Endothelial cell of umbilical vein (primary cell): ENCODE measurements around the gene PCYOX1L. TPM values are rescaled to one million over a fixed set of nuclear protein-coding genes. Genes with fewer than 3 reads are reported as not detected.

Experiments
- BruUV-seq: library from RNA; stranded (reverse); fragments of 400-500 nt; replicated peaks from 2 replicates; lab custom pipeline; 2021; lab: Mats Ljungman, UMichigan
- CTCF ChIA-PET: fragments of 300-600, 350-600 bp; sonication (Branson Sonifier 250); formaldehyde crosslinking; loops from one replicate; lab custom pipeline; 2021; ENCODE audit warnings: antibody characterized with exemption, inconsistent platforms; lab: Charles Lee
- POLR2A ChIA-PET: fragments of 300-600, 350-600 bp; sonication (Branson Sonifier 250); formaldehyde crosslinking; loops from one replicate; lab custom pipeline; 2021; ENCODE audit warnings: antibody characterized with exemption, inconsistent platforms; lab: Charles Lee
- DNase-seq: peaks from one replicate; pipeline ENCODE4 v3.0.0-alpha.2; 2011; ENCODE audit warnings: low read depth, low spot score
- FAIRE-seq: peaks from 2 replicates; lab custom pipeline; 2011; peaks lifted over from hg19 to GRCh38; lab: Jason Lieb, UNC
- H2AFZ ChIP-seq: 2 replicates; pipeline ENCODE4 v1.6.0; 2012; ENCODE audit warnings: low read depth, low read length, control low read depth, inconsistent platforms
- H3K27ac ChIP-seq: 2 replicates; pipeline ENCODE4 v1.5.1; 2011; ENCODE audit warnings: low read depth, mild to moderate bottlenecking, control low read depth, low read length, moderate library complexity; ENCODE audit not compliant: insufficient read depth
- H3K27me3 ChIP-seq, 2 experiments: 2 replicates each; pipeline versions ENCODE4 v1.6.0 to v1.6.1; 2011; ENCODE audit warnings: low read length in 2 of 2, mixed read lengths in 1 of 2; ENCODE audit not compliant: control insufficient read depth in 2 of 2, insufficient read depth in 2 of 2
- H3K36me3 ChIP-seq, 2 experiments: 2 replicates in 1 of 2; 3 replicates in 1 of 2; pipeline ENCODE4 v1.5.1; 2011; ENCODE audit warnings: low read length in 2 of 2, mild to moderate bottlenecking in 1 of 2, moderate library complexity in 1 of 2; ENCODE audit not compliant: control insufficient read depth in 2 of 2, insufficient read depth in 2 of 2; ENCODE audit errors: extremely low read depth in 1 of 2
- H3K4me1 ChIP-seq: 3 replicates; pipeline ENCODE4 v1.5.1; 2011; ENCODE audit warnings: mild to moderate bottlenecking, low read length; ENCODE audit not compliant: control insufficient read depth, insufficient read depth; ENCODE audit errors: extremely low read depth
- H3K4me2 ChIP-seq: 2 replicates; pipeline ENCODE4 v1.6.1; 2011; ENCODE audit warnings: low read length, control low read depth, mixed read lengths; ENCODE audit not compliant: insufficient read depth
- H3K4me3 ChIP-seq, 3 experiments: fragments of 200-600 bp in 1 of 3; sonication (generic), shearing (Covaris generic) in 1 of 3; replicated peaks in 1 of 3; 2 replicates each; pipeline ENCODE4 v1.5.1; 2011 to 2016; ENCODE audit warnings: control low read depth in 3 of 3, low read length in 3 of 3, mild to moderate bottlenecking in 2 of 3, inconsistent platforms in 1 of 3, low read depth in 1 of 3, moderate library complexity in 1 of 3; ENCODE audit not compliant: insufficient read depth in 1 of 3
- H3K79me2 ChIP-seq: 2 replicates; pipeline ENCODE4 v1.6.0; 2012; ENCODE audit warnings: low read length, inconsistent platforms; ENCODE audit not compliant: control insufficient read depth, insufficient read depth
- H3K9ac ChIP-seq: replicated peaks from 2 replicates; pipeline ENCODE3; 2011; ENCODE audit warnings: low read length, control low read depth; ENCODE audit not compliant: insufficient read depth; ENCODE audit errors: extremely low read depth
- H3K9me1 ChIP-seq: replicated peaks from 3 replicates; pipeline ENCODE4 v1.6.0; 2011; ENCODE audit warnings: mild to moderate bottlenecking, low read length; ENCODE audit not compliant: control insufficient read depth, insufficient read depth; ENCODE audit errors: extremely low read depth
- H3K9me3 ChIP-seq: replicated peaks from 2 replicates; pipeline ENCODE4 v1.5.1; 2012; ENCODE audit warnings: low read length, inconsistent platforms; ENCODE audit not compliant: control insufficient read depth, insufficient read depth
- H4K20me1 ChIP-seq: replicated peaks from 2 replicates; pipeline ENCODE3; 2011; ENCODE audit warnings: mild to moderate bottlenecking, low read length; ENCODE audit not compliant: control insufficient read depth, insufficient read depth; ENCODE audit errors: extremely low read depth
- EZH2 ChIP-seq: IDR thresholded peaks from 2 replicates; pipeline ENCODE4 v1.6.1; 2012; ENCODE audit warnings: borderline replicate concordance, low read depth, mild to moderate bottlenecking, moderate library complexity, low read length, inconsistent platforms; ENCODE audit not compliant: severe bottlenecking
- FOS ChIP-seq: IDR thresholded peaks from 2 replicates; pipeline ENCODE4 v1.6.1; 2011; ENCODE audit warnings: mild to moderate bottlenecking, low read length, moderate library complexity, borderline replicate concordance; ENCODE audit not compliant: insufficient read depth
- GATA2 ChIP-seq: IDR thresholded peaks from 2 replicates; pipeline ENCODE4 v1.7.0; 2011; ENCODE audit warnings: low read depth, mild to moderate bottlenecking, moderate library complexity, mixed read lengths, low read length; ENCODE audit not compliant: insufficient read length, insufficient read depth
- JUN ChIP-seq: IDR thresholded peaks from 2 replicates; pipeline ENCODE4 v1.6.1; 2011; ENCODE audit warnings: borderline replicate concordance, low read depth; ENCODE audit not compliant: insufficient read length, insufficient read depth
- MAX ChIP-seq: IDR thresholded peaks from 2 replicates; pipeline ENCODE4 v1.6.1; 2011; ENCODE audit not compliant: insufficient read depth, insufficient read length
- MYC ChIP-seq: IDR thresholded peaks from one replicate; pipeline ENCODE4 v1.6.1; 2011; ENCODE audit warnings: mild to moderate bottlenecking, low read depth, low read length
- POLR2A ChIP-seq: IDR thresholded peaks from 2 replicates; pipeline ENCODE4 v1.6.1; 2012; ENCODE audit warnings: low read depth, mild to moderate bottlenecking, control low read depth, low read length
- POLR2AphosphoS5 ChIP-seq: IDR thresholded peaks from 2 replicates; pipeline ENCODE4 v1.6.1; 2012; ENCODE audit warnings: low read depth, mild to moderate bottlenecking, control low read depth, low read length, moderate library complexity; ENCODE audit not compliant: insufficient read depth
- dilution Hi-C: fragments of 300-500 bp; cut with MboI; formaldehyde crosslinking; loops from one replicate; pipeline ENCODE4 v1.15.0; 2019; ENCODE audit warnings: low sequenced_read_pairs; ENCODE audit not compliant: extremely low pct_ligation_motif_present
- intact Hi-C: fragments of 100-400 bp; cut with micrococcal nuclease; formaldehyde crosslinking; loops from one replicate; pipeline ENCODE4 v1.10.0; 2022
- polyA plus RNA-seq, 4 experiments: library from polyadenylated mRNA; depleted of rRNA in 3 of 4; stranded (reverse) in 3 of 4; unstranded in 1 of 4; fragments of >200 nt; gene quantifications; 2 replicates each; pipeline versions ENCODE4 v1.2.1 to v1.2.3, GENCODE V29; 2011 to 2012; ENCODE audit warnings: missing spikeins in 1 of 4
- total RNA-seq: library from RNA; stranded (reverse); gene quantifications from 2 replicates; pipeline ENCODE4 v1.2.3, GENCODE V29; 2021
- TF ChIP-seq, protein P1 (sequence below), 2 donors: IDR thresholded peaks; 1 replicate in 1 of 2; 2 replicates in 1 of 2; pipeline ENCODE4 v1.5.1; 2011; ENCODE audit warnings: low read length in 2 of 2, mild to moderate bottlenecking in 2 of 2, moderate library complexity in 2 of 2, control low read depth in 1 of 2, inconsistent platforms in 1 of 2, low read depth in 1 of 2; ENCODE audit not compliant: insufficient read depth in 1 of 2; ENCODE audit errors: extremely low read depth in 1 of 2

The PCYOX1L gene
- total and polyA plus RNA-seq, 2 donors (not counting 3 experiments of a cell fraction or from before 2014, with no cell fraction given) = 23.3 to 28.1 TPM

DNA sequence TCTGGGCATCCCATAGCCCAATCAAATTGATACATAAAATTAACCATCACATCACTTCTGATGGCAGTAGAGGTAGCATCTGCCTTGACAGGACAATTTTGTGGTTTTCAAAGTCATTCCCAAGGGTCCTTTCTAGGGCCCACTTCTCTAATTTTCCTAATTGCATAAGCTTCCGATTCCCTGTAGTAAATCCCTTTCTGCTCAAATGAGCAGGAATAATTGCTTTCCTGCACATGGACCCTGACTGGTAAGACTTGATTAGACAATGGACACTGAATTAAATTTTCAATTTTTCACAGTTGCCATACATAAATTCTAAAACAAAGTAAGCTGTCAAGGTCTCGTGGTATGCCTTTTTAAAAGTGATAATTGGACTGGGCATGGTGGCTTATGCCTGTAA, 43.2 kb downstream of the PCYOX1L start:
- H3K36me3 ChIP-seq = no peaks in the 10 kb centered on the region
- H3K4me3 ChIP-seq = no peak overlapping the region
- FAIRE-seq = no peak
- dilution Hi-C loops = no loop called here
- no TSS peak for BruUV-seq
- POLR2A ChIA-PET = no interaction called here
- CTCF ChIA-PET = interaction anchor here (1.1 to 2.7 kb wide), 4 partner anchors 12 to 164 kb away, joined by 4 to 12 read pairs (median 6); no protein-coding TSS in a partner anchor
- no peak for DNase-seq
- H3K27me3 ChIP-seq = no peaks in the 10 kb centered on the region
- H3K79me2 ChIP-seq = no peaks in the 10 kb centered on the region
- no peaks in the 10 kb centered on the region for H3K9me1 ChIP-seq
- no peak overlapping the region for H3K9ac ChIP-seq
- intact Hi-C loops = no loop called here
- H3K4me1 ChIP-seq = no peaks in the 10 kb centered on the region
- H2AFZ ChIP-seq = no peak overlapping the region
- no peaks in the 10 kb centered on the region for H3K9me3 ChIP-seq
- H3K4me2 ChIP-seq = no peak overlapping the region
- TF ChIP-seq, protein P1, sequence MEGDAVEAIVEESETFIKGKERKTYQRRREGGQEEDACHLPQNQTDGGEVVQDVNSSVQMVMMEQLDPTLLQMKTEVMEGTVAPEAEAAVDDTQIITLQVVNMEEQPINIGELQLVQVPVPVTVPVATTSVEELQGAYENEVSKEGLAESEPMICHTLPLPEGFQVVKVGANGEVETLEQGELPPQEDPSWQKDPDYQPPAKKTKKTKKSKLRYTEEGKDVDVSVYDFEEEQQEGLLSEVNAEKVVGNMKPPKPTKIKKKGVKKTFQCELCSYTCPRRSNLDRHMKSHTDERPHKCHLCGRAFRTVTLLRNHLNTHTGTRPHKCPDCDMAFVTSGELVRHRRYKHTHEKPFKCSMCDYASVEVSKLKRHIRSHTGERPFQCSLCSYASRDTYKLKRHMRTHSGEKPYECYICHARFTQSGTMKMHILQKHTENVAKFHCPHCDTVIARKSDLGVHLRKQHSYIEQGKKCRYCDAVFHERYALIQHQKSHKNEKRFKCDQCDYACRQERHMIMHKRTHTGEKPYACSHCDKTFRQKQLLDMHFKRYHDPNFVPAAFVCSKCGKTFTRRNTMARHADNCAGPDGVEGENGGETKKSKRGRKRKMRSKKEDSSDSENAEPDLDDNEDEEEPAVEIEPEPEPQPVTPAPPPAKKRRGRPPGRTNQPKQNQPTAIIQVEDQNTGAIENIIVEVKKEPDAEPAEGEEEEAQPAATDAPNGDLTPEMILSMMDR (IDR thresholded peaks at IDR 0.05; ENCODE audit: extremely low read depth in 1 of 2, insufficient read depth in 1 of 2, low read depth in 1 of 2, low read length in 2 of 2) = no peak
- no peak for TF ChIP-seq MYC
- no peak for TF ChIP-seq FOS
- TF ChIP-seq MAX = no peak
- TF ChIP-seq GATA2 = no peak
- TF ChIP-seq JUN = no peak
- no peak for TF ChIP-seq POLR2AphosphoS5
- no peak for TF ChIP-seq EZH2
- no peak for TF ChIP-seq POLR2A
- H4K20me1 ChIP-seq = no peaks in the 10 kb centered on the region
- no peak overlapping the region for H3K27ac ChIP-seq
